Activated naive CD8-positive, alpha-beta T cell treated with anti-CD3 and anti-CD28 coated beads for 36 hours (primary cell): Measurements from ENCODE around the gene LIMS2. TPM values are rescaled to one million over a fixed set of nuclear protein-coding genes. Genes with fewer than 3 reads are reported as not detected.

Source experiments
- DNase-seq: peaks from one replicate; pipeline ENCODE4 v3.0.0; 2021
- H3K27ac Mint-ChIP-seq: one replicate; pipeline ENCODE4 v1.8.0; 2022; ENCODE audit warnings: mild to moderate bottlenecking, moderate library complexity, mixed read lengths
- H3K27me3 Mint-ChIP-seq: one replicate; pipeline ENCODE4 v1.8.0; 2022; ENCODE audit warnings: mild to moderate bottlenecking, mixed read lengths
- H3K36me3 Mint-ChIP-seq: one replicate; pipeline ENCODE4 v1.8.0; 2021; ENCODE audit warnings: mild to moderate bottlenecking, mixed read lengths
- H3K4me1 Mint-ChIP-seq: one replicate; pipeline ENCODE4 v1.8.0; 2021; ENCODE audit warnings: mixed read lengths
- H3K4me3 Mint-ChIP-seq: one replicate; pipeline ENCODE4 v1.8.0; 2022; ENCODE audit warnings: mild to moderate bottlenecking, moderate library complexity, mixed read lengths
- H3K9me3 Mint-ChIP-seq: one replicate; pipeline ENCODE4 v1.8.0; 2022; ENCODE audit warnings: mixed read lengths
- total RNA-seq, 2 experiments: library from RNA; stranded (reverse); gene quantifications; one replicate each; pipeline ENCODE4 v1.2.3, GENCODE V29; 2021

Gene LIMS2
- total RNA-seq, 2 experiments from 2014 or later, result 14.6 to 15.8 TPM

GRCh38 chr2:127640082-127641072, 35.0 kb downstream of the LIMS2 start:
- Mint-ChIP-seq H3K36me3 (no peaks in the 10 kb centered on the region), H3K4me3 (peak overlapping the region; percentile 74), H3K27ac (peak overlapping the region; percentile 71), H3K9me3 (no peaks in the 10 kb centered on the region), H3K4me1 (peaks cover 26% of the 10 kb centered on the region), H3K27me3 (no peaks in the 10 kb centered on the region)
- peak; percentile 37 for DNase-seq

- H3K9me3 Mint-ChIP-seq, result no peaks in the 10 kb centered on the region
- H3K4me1 Mint-ChIP-seq, result peaks cover 26% of the 10 kb centered on the region
- no peak overlapping the region for H3K27ac Mint-ChIP-seq
- H3K4me3 Mint-ChIP-seq, result no peak overlapping the region
- no peak for DNase-seq
- H3K27me3 Mint-ChIP-seq, result no peaks in the 10 kb centered on the region
- no peaks in the 10 kb centered on the region for H3K36me3 Mint-ChIP-seq
Measured at GRCh38 chr2:127639111-127639474, 36.2 kb downstream of the LIMS2 start.

- no peak for DNase-seq
- no peaks in the 10 kb centered on the region for H3K9me3 Mint-ChIP-seq
- H3K4me3 Mint-ChIP-seq, result no peak overlapping the region
- no peak overlapping the region for H3K27ac Mint-ChIP-seq
- H3K4me1 Mint-ChIP-seq, result peaks cover 27% of the 10 kb centered on the region
- H3K27me3 Mint-ChIP-seq, result no peaks in the 10 kb centered on the region
- no peaks in the 10 kb centered on the region for H3K36me3 Mint-ChIP-seq
Measured at GRCh38 chr2:127638361-127639110, 36.8 kb downstream of the LIMS2 start.

- no peak for DNase-seq
- Mint-ChIP-seq H3K4me3 (peak overlapping the region; percentile 16), H3K27me3 (no peaks in the 10 kb centered on the region)
Measured at GRCh38 chr2:127637725-127638252, 37.5 kb downstream of the LIMS2 start.

GRCh38 chr2:127637236-127637630, 38.1 kb downstream of the LIMS2 start:
- no peak for DNase-seq
- no peak overlapping the region for H3K4me3 Mint-ChIP-seq
- peaks cover 35% of the 10 kb centered on the region for H3K4me1 Mint-ChIP-seq
- no peaks in the 10 kb centered on the region for H3K36me3 Mint-ChIP-seq
- H3K27me3 Mint-ChIP-seq, result no peaks in the 10 kb centered on the region
- H3K27ac Mint-ChIP-seq, result peak overlapping the region; percentile 54
- H3K9me3 Mint-ChIP-seq, result no peaks in the 10 kb centered on the region

More at GRCh38 chr2:127637725-127638252, 37.5 kb downstream of the LIMS2 start:
- Mint-ChIP-seq H3K36me3 (no peaks in the 10 kb centered on the region), H3K9me3 (no peaks in the 10 kb centered on the region), H3K27ac (peak overlapping the region; percentile 49), H3K4me1 (peaks cover 33% of the 10 kb centered on the region)

- no peak for DNase-seq
- Mint-ChIP-seq H3K36me3 (no peaks in the 10 kb centered on the region), H3K27ac (peak overlapping the region; percentile 54), H3K4me1 (peaks cover 35% of the 10 kb centered on the region), H3K27me3 (no peaks in the 10 kb centered on the region), H3K4me3 (no peak overlapping the region), H3K9me3 (no peaks in the 10 kb centered on the region)
Measured at GRCh38 chr2:127636248-127637235, 38.8 kb downstream of the LIMS2 start.

GRCh38 chr2:127635380-127636237, 39.7 kb downstream of the LIMS2 start:
- no peak overlapping the region for H3K27ac Mint-ChIP-seq

GRCh38 chr2:127634626-127635379, 40.5 kb downstream of the LIMS2 start:
- H3K27ac Mint-ChIP-seq, result no peak overlapping the region
- H3K36me3 Mint-ChIP-seq, result no peaks in the 10 kb centered on the region
- H3K4me1 Mint-ChIP-seq, result peaks cover 31% of the 10 kb centered on the region
- DNase-seq, result no peak
- no peaks in the 10 kb centered on the region for H3K27me3 Mint-ChIP-seq
- no peak overlapping the region for H3K4me3 Mint-ChIP-seq
- H3K9me3 Mint-ChIP-seq, result no peaks in the 10 kb centered on the region

More at GRCh38 chr2:127635380-127636237, 39.7 kb downstream of the LIMS2 start:
- no peaks in the 10 kb centered on the region for H3K9me3 Mint-ChIP-seq
- no peaks in the 10 kb centered on the region for H3K27me3 Mint-ChIP-seq
- DNase-seq, result no peak
- no peak overlapping the region for H3K4me3 Mint-ChIP-seq
- no peaks in the 10 kb centered on the region for H3K36me3 Mint-ChIP-seq
- H3K4me1 Mint-ChIP-seq, result peaks cover 32% of the 10 kb centered on the region

- Mint-ChIP-seq H3K9me3 (no peaks in the 10 kb centered on the region), H3K27me3 (no peaks in the 10 kb centered on the region), H3K4me1 (peaks cover 27% of the 10 kb centered on the region), H3K27ac (no peak overlapping the region), H3K36me3 (no peaks in the 10 kb centered on the region), H3K4me3 (no peak overlapping the region)
- DNase-seq, result no peak
Measured at GRCh38 chr2:127634066-127634617, 41.2 kb downstream of the LIMS2 start.

- DNase-seq, result no peak
- Mint-ChIP-seq H3K9me3 (no peaks in the 10 kb centered on the region), H3K36me3 (no peaks in the 10 kb centered on the region), H3K27me3 (no peaks in the 10 kb centered on the region), H3K4me1 (peaks cover 24% of the 10 kb centered on the region), H3K27ac (peak overlapping the region; percentile 79), H3K4me3 (no peak overlapping the region)
Measured at GRCh38 chr2:127633556-127634065, 41.7 kb downstream of the LIMS2 start.

GRCh38 chr2:127632592-127633489, 42.5 kb downstream of the LIMS2 start:
- Mint-ChIP-seq H3K27me3 (no peaks in the 10 kb centered on the region), H3K9me3 (no peaks in the 10 kb centered on the region), H3K27ac (peak overlapping the region; percentile 79)

More at GRCh38 chr2:127632592-127633489, 42.5 kb downstream of the LIMS2 start:
- Mint-ChIP-seq H3K4me1 (peaks cover 18% of the 10 kb centered on the region), H3K4me3 (no peak overlapping the region), H3K36me3 (no peaks in the 10 kb centered on the region)
- DNase-seq, result peak; percentile 34
